ENCODE measurements around the gene CMIP.
"Not testable (repeated sequence)": the region's sequence is repeated elsewhere in the genome, so short reads cannot be mapped to it uniquely, and the experiment has no call there.

Gene CMIP

GRCh38 chr16:81421126-81421525, 23.5 kb upstream of the CMIP start:
- H3K36me3 ChIP-seq (ENCODE audit: control insufficient read depth, insufficient read depth, low read length), result no peaks in the 10 kb centered on the region
- H3K9me3 ChIP-seq (ENCODE audit: control insufficient read depth, low read length), result no peaks in the 10 kb centered on the region
- H3K4me3 ChIP-seq (ENCODE audit: insufficient read depth, low read depth, low read length, poor library complexity, severe bottlenecking), result no peak overlapping the region
- peaks cover 4% of the 10 kb centered on the region for H3K4me1 ChIP-seq (ENCODE audit: control insufficient read depth, insufficient read depth, low read length, poor library complexity, severe bottlenecking)
- no peak for DNase-seq
- no peaks in the 10 kb centered on the region for H3K27me3 ChIP-seq (replicated peaks; ENCODE audit: control insufficient read depth, insufficient read depth, low read length, poor library complexity, severe bottlenecking)
- no peak overlapping the region for H3K27ac ChIP-seq (ENCODE audit: insufficient read depth, low read length, poor library complexity, severe bottlenecking)

- Histone ChIP-seq H3K9me3 (ENCODE audit: control insufficient read depth, low read length) (no peaks in the 10 kb centered on the region), H3K27ac (ENCODE audit: insufficient read depth, low read length, poor library complexity, severe bottlenecking) (no peak overlapping the region), H3K4me3 (ENCODE audit: insufficient read depth, low read depth, low read length, poor library complexity, severe bottlenecking) (no peak overlapping the region), H3K27me3 (replicated peaks; ENCODE audit: control insufficient read depth, insufficient read depth, low read length, poor library complexity, severe bottlenecking) (no peaks in the 10 kb centered on the region), H3K4me1 (ENCODE audit: control insufficient read depth, insufficient read depth, low read length, poor library complexity, severe bottlenecking) (peaks cover 4% of the 10 kb centered on the region), H3K36me3 (ENCODE audit: control insufficient read depth, insufficient read depth, low read length) (no peaks in the 10 kb centered on the region)
- no peak for DNase-seq
Observed at GRCh38 chr16:81421536-81421935, 23.1 kb upstream of the CMIP start.

GRCh38 chr16:81422153-81422552, 22.5 kb upstream of the CMIP start:
- not testable (repeated sequence) for H3K27ac ChIP-seq (ENCODE audit: insufficient read depth, low read length, poor library complexity, severe bottlenecking); H3K4me1 ChIP-seq (ENCODE audit: control insufficient read depth, insufficient read depth, low read length, poor library complexity, severe bottlenecking); H3K4me3 ChIP-seq (ENCODE audit: insufficient read depth, low read depth, low read length, poor library complexity, severe bottlenecking); H3K27me3 ChIP-seq (replicated peaks; ENCODE audit: control insufficient read depth, insufficient read depth, low read length, poor library complexity, severe bottlenecking); H3K36me3 ChIP-seq (ENCODE audit: control insufficient read depth, insufficient read depth, low read length); DNase-seq; H3K9me3 ChIP-seq (ENCODE audit: control insufficient read depth, low read length)

GRCh38 chr16:81424771-81425170, 19.8 kb upstream of the CMIP start:
- DNase-seq, result no peak
- H3K9me3 ChIP-seq (ENCODE audit: control insufficient read depth, low read length), result no peaks in the 10 kb centered on the region
- no peaks in the 10 kb centered on the region for H3K36me3 ChIP-seq (ENCODE audit: control insufficient read depth, insufficient read depth, low read length)
- no peak overlapping the region for H3K4me3 ChIP-seq (ENCODE audit: insufficient read depth, low read depth, low read length, poor library complexity, severe bottlenecking)
- H3K27ac ChIP-seq (ENCODE audit: insufficient read depth, low read length, poor library complexity, severe bottlenecking), result no peak overlapping the region
- H3K4me1 ChIP-seq (ENCODE audit: control insufficient read depth, insufficient read depth, low read length, poor library complexity, severe bottlenecking), result peaks cover 4% of the 10 kb centered on the region
- no peaks in the 10 kb centered on the region for H3K27me3 ChIP-seq (replicated peaks; ENCODE audit: control insufficient read depth, insufficient read depth, low read length, poor library complexity, severe bottlenecking)

- no peak overlapping the region for H3K4me3 ChIP-seq (ENCODE audit: insufficient read depth, low read depth, low read length, poor library complexity, severe bottlenecking)
- no peaks in the 10 kb centered on the region for H3K36me3 ChIP-seq (ENCODE audit: control insufficient read depth, insufficient read depth, low read length)
- no peak overlapping the region for H3K27ac ChIP-seq (ENCODE audit: insufficient read depth, low read length, poor library complexity, severe bottlenecking)
- H3K27me3 ChIP-seq (replicated peaks; ENCODE audit: control insufficient read depth, insufficient read depth, low read length, poor library complexity, severe bottlenecking), result no peaks in the 10 kb centered on the region
- DNase-seq, result no peak
- peaks cover 4% of the 10 kb centered on the region for H3K4me1 ChIP-seq (ENCODE audit: control insufficient read depth, insufficient read depth, low read length, poor library complexity, severe bottlenecking)
- no peaks in the 10 kb centered on the region for H3K9me3 ChIP-seq (ENCODE audit: control insufficient read depth, low read length)
Observed at GRCh38 chr16:81427219-81427618, 17.4 kb upstream of the CMIP start.

- Histone ChIP-seq H3K4me1 (ENCODE audit: control insufficient read depth, insufficient read depth, low read length, poor library complexity, severe bottlenecking) (peaks cover 4% of the 10 kb centered on the region), H3K36me3 (ENCODE audit: control insufficient read depth, insufficient read depth, low read length) (no peaks in the 10 kb centered on the region), H3K27ac (ENCODE audit: insufficient read depth, low read length, poor library complexity, severe bottlenecking) (no peak overlapping the region), H3K9me3 (ENCODE audit: control insufficient read depth, low read length) (no peaks in the 10 kb centered on the region), H3K27me3 (replicated peaks; ENCODE audit: control insufficient read depth, insufficient read depth, low read length, poor library complexity, severe bottlenecking) (no peaks in the 10 kb centered on the region), H3K4me3 (ENCODE audit: insufficient read depth, low read depth, low read length, poor library complexity, severe bottlenecking) (no peak overlapping the region)
- no peak for DNase-seq
Observed at GRCh38 chr16:81429045-81429521, 15.5 kb upstream of the CMIP start.

GRCh38 chr16:81431554-81432353, 12.9 kb upstream of the CMIP start:
- Histone ChIP-seq H3K27ac (ENCODE audit: insufficient read depth, low read length, poor library complexity, severe bottlenecking) (no peak overlapping the region), H3K4me3 (ENCODE audit: insufficient read depth, low read depth, low read length, poor library complexity, severe bottlenecking) (no peak overlapping the region)
- no peak for DNase-seq

GRCh38 chr16:81432937-81433557, 11.6 kb upstream of the CMIP start:
- Histone ChIP-seq H3K27me3 (replicated peaks; ENCODE audit: control insufficient read depth, insufficient read depth, low read length, poor library complexity, severe bottlenecking) (no peaks in the 10 kb centered on the region), H3K4me3 (ENCODE audit: insufficient read depth, low read depth, low read length, poor library complexity, severe bottlenecking) (no peak overlapping the region), H3K4me1 (ENCODE audit: control insufficient read depth, insufficient read depth, low read length, poor library complexity, severe bottlenecking) (no peaks in the 10 kb centered on the region), H3K36me3 (ENCODE audit: control insufficient read depth, insufficient read depth, low read length) (no peaks in the 10 kb centered on the region), H3K9me3 (ENCODE audit: control insufficient read depth, low read length) (no peaks in the 10 kb centered on the region), H3K27ac (ENCODE audit: insufficient read depth, low read length, poor library complexity, severe bottlenecking) (no peak overlapping the region)
- DNase-seq, result no peak

More at GRCh38 chr16:81431554-81432353, 12.9 kb upstream of the CMIP start:
- Histone ChIP-seq H3K36me3 (ENCODE audit: control insufficient read depth, insufficient read depth, low read length) (no peaks in the 10 kb centered on the region), H3K4me1 (ENCODE audit: control insufficient read depth, insufficient read depth, low read length, poor library complexity, severe bottlenecking) (no peaks in the 10 kb centered on the region), H3K9me3 (ENCODE audit: control insufficient read depth, low read length) (no peaks in the 10 kb centered on the region), H3K27me3 (replicated peaks; ENCODE audit: control insufficient read depth, insufficient read depth, low read length, poor library complexity, severe bottlenecking) (no peaks in the 10 kb centered on the region)

- Histone ChIP-seq H3K36me3 (ENCODE audit: control insufficient read depth, insufficient read depth, low read length) (no peaks in the 10 kb centered on the region), H3K27ac (ENCODE audit: insufficient read depth, low read length, poor library complexity, severe bottlenecking) (no peak overlapping the region), H3K27me3 (replicated peaks; ENCODE audit: control insufficient read depth, insufficient read depth, low read length, poor library complexity, severe bottlenecking) (no peaks in the 10 kb centered on the region), H3K9me3 (ENCODE audit: control insufficient read depth, low read length) (no peaks in the 10 kb centered on the region), H3K4me3 (ENCODE audit: insufficient read depth, low read depth, low read length, poor library complexity, severe bottlenecking) (no peak overlapping the region), H3K4me1 (ENCODE audit: control insufficient read depth, insufficient read depth, low read length, poor library complexity, severe bottlenecking) (no peaks in the 10 kb centered on the region)
- DNase-seq, result no peak
Observed at GRCh38 chr16:81435103-81435502, 9.5 kb upstream of the CMIP start.

GRCh38 chr16:81435567-81435966, 9.0 kb upstream of the CMIP start:
- Histone ChIP-seq H3K4me3 (ENCODE audit: insufficient read depth, low read depth, low read length, poor library complexity, severe bottlenecking) (no peak overlapping the region), H3K36me3 (ENCODE audit: control insufficient read depth, insufficient read depth, low read length) (no peaks in the 10 kb centered on the region), H3K4me1 (ENCODE audit: control insufficient read depth, insufficient read depth, low read length, poor library complexity, severe bottlenecking) (no peaks in the 10 kb centered on the region), H3K27ac (ENCODE audit: insufficient read depth, low read length, poor library complexity, severe bottlenecking) (no peak overlapping the region), H3K9me3 (ENCODE audit: control insufficient read depth, low read length) (no peaks in the 10 kb centered on the region), H3K27me3 (replicated peaks; ENCODE audit: control insufficient read depth, insufficient read depth, low read length, poor library complexity, severe bottlenecking) (no peaks in the 10 kb centered on the region)
- no peak for DNase-seq

All from effector memory CD4-positive, alpha-beta T cell (primary cell).